GM18498 (cell line): ENCODE measurements around the gene PGD.
A peak's percentile ranks its signal among the peaks of the same experiment; 100 is the strongest.
"Not testable (repeated sequence)": the region's sequence is repeated elsewhere in the genome, so short reads cannot be mapped to it uniquely, and the experiment has no call there.

Experiments
- ATAC-seq: cut with Tn5 transposase; IDR thresholded peaks from one replicate; pipeline ENCODE4 v1.9.1; 2021; ENCODE audit warnings: mild to moderate bottlenecking, moderate library complexity; ENCODE audit not compliant: unreplicated experiment

PGD gene

DNA sequence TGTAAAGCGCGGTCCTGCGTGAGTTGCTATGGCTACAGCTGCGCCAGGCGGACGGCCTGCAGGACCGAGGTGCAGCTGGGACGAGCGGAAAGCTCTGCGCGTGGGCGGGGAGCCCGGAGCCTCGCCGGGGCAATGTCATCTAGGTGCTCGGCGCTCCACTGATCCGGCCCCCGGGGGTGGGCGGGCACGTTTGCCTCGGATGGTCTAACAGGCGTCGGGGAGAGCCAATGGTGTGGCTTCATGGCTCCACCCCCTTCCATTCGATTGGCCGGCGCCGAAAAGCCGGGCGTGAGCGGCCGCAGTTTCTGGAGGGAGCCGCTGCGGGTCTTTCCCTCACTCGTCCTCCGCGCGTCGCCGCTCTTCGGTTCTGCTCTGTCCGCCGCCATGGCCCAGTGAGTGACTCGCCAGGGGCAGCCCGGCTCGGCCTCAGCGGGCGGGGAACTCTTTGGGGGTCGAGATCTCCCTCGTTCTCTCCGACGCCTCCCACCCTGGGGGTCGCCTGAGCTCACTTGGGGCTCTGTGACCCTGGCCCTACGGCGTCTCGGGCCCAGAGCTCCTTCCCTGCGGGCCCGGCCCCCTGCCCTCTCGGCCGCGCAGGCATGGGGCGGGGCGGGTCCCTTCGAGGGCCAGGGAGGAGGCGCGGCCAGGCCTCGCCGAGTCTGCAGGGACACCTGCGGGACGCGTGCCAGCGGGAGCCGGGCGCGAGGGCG lies at the start of gene PGD:
PGD (plus strand) TSS at position 331 of the 710 bp plus-strand sequence; CDS start at position 385, 54 bp downstream.
- peak; percentile 93 for ATAC-seq

DNA sequence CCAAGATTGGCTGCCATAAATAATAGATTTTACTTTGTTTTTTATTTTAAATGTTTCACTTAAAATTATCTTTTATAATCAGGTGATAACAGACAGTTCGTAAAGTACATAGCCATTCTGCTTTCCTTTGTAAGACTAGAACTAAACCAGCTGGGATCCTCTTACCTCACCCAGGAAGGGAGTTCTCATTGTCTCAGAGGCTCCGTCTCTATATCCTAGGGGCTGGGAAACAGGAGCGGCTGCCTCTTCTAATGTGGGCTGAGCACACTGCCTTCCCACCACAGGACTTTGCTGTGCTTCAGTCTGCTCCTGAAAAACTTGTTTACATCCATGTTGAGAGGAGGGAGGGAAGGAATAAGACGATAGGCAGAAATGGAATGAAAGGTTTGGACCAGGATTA lies 45.6 kb upstream of the PGD start:
- ATAC-seq, result no peak

DNA sequence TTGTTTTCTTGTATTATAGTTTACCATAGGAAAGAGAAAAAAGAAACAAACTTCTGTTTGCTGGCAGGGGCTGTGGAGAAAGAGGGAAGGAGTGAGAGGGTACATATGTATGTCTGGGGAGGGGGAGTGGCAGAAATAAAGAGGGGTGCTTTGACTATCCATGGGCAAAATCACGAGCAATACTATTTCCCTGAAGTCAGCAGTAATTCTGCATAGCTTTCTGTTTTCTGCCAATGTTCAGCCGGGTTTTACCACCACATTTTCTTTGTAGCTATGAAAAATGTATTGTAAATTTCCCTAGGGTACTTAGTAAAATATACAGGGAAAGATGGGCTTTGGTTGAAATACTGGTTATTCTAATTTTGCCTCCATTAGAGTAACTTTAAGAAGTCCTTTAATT lies 45.2 kb upstream of the PGD start:
- ATAC-seq, result no peak

DNA sequence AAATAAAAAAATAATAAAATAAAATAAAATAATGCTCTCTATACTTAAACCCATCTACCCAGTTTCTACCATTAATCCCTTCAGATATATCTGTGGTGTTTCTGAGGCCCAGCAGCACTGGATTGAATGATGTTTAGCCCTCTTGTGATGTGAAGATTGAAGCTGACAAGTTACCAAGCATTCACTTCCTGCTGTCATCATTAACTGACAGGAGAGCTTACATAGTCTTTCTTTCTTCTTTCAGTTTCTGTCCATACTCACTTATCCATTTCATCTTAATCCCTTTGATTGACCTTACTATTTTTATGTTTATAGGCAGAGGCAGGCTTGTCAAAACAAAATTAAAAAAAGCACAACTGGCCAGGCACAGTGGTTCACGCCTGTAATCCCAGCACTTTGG lies 38.8 kb upstream of the PGD start:
- ATAC-seq, result no peak

DNA sequence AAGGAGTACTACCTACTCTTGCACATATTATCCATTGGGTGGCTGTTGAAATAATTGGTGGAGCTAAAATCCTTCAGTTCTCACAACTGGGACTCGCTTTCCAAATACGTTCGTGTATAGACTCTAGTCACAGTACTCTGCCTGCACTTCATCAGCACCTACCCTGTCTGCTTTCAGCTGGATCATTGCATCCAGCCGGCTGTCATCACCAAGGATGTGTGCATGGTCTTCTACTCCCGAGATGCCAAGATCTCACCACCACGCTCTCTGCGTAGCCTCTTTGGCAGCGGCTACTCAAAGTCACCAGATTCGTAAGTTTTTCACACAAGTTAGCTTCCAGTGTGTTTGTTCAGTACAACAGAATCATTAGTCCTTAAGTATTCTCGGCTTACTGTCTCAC lies 37.3 kb upstream of the PGD start:
- ATAC-seq, result no peak

DNA sequence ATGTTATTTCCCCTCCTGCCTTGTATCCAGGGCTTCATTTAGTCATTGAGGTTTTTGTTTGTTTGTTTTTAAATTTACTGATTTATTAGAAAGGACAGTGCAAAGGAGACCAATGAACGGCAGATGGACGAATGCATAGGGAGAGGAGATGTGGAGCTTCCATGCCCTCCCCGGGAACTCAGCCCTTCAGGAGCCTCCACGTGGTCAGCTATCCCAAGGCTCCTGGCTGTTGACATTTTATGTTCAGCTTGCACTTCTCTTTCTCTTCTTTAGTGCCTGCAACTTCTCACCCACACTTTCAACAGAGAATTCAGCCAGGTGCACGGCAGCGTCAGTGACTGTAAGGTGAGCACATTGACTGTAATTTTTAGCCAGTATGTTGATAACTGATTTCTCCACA lies 30.7 kb upstream of the PGD start:
- ATAC-seq, result no peak

DNA sequence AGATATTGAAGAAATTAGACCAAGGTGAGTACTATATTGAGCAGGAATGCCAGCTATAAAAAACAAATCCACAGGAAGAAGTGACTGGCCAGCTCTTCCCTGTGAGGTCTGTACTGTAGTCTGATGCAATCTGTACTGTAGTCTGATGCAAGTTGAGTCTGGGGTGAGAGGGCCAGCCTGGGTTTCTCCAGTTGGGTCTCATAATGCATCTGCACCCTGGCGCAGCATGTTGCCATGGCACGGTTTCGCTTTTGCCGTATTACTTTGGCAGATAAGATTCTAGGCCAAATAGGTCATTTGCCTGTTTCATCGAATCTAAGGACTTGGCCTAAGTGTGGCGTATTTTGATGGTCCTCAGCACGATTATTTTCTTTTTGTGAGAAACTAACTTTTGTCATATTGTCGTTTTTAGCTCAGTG lies 24.4 kb upstream of the PGD start:
- ATAC-seq, result no peak

DNA sequence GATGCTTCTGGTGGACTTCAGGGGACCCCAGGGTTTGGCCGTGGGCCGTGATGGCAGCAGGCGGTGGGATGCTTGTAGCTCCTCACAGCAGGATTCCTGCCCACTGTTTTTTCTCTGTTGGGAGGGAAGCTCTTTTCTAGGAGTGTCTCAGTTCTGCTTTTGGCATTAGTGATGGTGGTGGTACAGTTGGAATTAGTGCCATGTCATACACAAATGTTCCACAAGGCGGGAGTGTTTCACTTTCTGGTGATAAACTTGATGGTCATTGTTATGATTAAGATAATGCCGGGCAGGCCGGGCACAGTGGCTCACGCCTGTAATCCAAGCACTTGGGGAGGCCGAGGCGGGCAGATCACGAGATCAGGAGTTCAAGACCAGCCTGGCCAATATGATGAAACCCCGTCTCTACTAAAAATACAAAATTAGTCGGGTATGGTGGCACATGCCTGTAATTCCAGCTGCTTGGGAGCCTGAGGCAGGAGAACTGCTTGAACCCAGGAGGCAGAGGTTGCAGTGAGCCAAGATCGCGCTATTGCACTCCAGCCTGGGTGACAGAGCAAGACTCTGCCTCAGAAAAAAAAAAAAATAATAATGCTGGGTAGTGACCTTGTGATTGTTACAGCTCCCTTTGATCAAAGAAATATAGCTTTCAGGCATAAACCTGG lies 21.4 kb upstream of the PGD start:
- not testable (repeated sequence) for ATAC-seq

DNA sequence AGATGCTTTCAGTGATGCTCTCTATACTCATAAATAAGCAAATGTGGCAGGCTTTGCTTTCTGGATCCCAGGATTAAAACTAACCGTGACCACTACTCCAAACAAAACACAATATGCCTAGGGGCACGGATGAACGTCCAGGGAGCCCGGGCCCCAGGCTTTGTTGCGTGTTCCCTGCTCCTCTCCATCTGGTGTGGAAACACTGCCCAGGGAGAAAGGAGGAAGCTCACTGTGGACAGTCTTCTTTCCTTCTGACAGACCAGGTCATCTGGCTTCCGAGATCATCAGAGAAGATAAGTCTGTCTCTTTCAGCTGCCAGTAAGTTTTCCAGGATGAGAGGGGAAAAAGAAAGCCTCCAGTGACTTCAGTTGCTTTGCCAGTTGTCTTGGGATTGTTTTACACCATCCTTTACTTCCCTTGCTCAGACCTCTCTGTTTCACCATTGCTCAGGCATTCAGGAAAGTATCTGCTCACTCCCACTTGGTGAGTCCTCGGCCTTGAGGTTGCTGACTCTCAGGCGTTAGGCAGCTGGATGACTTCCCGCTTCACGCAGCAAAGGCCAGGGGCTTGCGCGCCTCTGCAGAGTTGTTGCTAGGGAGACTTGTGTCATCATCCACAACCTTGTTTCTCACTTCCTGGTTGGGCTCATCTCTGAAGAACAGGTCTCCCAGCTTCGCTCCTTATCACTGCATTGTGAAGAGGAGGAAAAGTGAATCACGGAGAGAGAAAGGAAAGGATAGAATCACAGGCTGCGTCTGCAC lies 20.6 kb upstream of the PGD start:
- ATAC-seq, result no peak

DNA sequence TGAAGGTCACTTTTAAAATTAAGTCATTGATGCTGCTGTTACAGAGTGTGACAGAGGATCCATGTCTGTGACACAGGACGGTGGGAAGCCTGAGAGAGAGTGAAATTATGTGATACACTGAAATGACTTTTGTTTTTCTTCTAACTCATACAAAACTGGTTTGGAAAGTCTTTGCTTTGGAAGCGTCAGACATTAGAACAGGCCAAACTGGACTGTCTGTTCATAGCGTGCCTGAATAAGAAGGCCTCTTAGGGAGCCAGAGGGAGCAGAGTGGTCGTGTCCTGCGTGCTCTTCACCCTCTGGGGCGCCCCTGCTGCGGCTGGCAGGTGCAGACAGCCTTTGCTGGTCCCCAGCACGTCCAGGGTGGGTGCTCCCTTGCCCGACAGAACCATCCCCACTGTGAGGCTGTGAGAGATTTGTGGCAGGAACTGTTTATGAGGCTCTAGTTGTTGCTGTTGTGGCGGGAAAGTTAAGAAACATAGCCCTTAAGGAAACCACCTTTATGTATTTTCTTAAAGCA lies 19.7 kb upstream of the PGD start:
- ATAC-seq, result no peak

DNA sequence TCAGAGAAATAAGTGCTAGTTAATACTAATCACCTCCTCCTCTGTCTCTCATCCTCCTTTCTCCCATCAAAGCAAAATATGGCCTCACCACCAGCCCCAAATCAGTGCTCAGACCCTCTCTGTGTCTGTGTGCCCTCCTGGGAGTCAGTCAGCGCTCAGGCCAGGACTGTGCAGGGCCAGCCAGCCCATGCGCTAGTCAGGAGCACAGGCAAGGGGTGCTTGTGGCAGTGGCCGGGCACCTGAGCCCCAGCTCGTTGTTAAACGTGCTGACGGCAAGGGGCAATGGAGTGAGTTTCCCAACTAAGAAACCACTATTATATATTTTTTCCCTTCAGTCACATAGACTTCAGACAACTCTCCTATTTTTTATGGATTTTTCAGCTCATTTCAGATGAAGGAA lies 19.2 kb upstream of the PGD start:
- no peak for ATAC-seq

DNA sequence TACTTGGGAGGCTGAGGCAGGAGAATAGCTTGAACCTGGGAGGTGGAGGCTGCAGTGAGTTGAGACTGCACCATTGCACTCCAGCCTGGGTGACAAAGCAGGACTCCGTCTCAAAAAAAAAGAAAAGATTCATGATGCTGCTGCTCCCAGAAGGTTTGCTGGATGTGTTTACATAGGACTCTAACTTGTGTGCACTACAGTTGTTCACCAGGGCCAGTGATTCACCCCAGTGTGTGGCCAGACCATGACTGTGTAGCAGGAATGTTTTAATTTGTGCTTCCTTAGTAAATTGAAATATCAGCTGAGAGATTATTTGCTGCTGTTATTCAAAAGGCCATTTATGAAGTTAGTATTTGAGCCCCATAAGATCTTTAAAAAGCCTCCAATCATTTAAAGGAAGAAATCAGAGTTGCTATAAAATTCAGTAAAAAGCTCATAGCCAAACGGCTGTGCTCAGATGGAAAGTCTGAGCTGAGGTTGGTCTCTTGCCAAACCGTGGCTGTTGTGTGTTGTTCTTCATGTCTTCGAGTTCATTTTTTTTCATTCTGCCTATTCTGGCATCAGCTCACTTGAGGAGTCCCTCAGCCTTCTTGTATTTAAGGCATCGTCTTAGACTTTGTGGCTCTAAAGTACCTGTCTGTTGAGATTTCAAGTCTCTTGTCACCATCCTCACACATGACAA lies 18.1 kb upstream of the PGD start:
- no peak for ATAC-seq

DNA sequence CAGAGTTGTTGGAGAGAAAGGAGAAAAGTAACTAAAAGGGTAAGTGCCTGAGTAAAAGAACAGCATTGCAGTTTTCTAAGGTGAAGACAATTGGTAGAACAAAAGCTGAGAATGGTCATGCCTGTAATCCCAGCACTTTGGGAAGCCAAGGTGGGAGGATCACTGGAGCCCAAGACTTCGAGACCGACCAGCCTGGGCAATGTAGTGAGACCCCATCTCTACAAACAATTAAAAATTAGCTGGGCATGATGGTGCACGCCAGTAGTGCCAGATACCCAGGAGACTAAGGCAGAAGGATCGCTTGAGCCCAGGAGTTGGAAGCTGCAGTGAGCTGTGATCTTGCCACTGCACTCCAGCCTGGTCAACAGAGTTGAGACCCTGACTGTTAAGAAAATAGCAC lies 15.2 kb upstream of the PGD start:
- ATAC-seq, result no peak

DNA sequence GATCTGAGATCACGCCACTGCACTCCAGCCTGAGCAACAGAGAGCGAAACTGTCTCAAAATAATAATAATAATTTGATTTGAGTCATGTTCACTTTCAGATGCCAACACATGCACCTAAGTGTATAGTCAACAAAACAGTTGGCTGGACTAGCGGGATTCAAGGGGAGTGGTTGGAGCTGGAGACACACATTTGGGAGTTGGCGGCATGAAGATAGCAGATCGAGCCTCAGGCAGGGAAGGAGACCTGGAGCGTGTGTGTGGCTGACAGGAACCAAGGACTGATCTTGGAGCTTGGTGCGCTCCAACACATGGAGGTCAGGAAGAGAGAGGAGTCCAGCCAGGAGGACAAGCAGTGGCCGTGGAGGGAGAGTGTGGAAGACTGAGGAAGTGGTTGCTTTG lies 14.6 kb upstream of the PGD start:
- ATAC-seq, result no peak

DNA sequence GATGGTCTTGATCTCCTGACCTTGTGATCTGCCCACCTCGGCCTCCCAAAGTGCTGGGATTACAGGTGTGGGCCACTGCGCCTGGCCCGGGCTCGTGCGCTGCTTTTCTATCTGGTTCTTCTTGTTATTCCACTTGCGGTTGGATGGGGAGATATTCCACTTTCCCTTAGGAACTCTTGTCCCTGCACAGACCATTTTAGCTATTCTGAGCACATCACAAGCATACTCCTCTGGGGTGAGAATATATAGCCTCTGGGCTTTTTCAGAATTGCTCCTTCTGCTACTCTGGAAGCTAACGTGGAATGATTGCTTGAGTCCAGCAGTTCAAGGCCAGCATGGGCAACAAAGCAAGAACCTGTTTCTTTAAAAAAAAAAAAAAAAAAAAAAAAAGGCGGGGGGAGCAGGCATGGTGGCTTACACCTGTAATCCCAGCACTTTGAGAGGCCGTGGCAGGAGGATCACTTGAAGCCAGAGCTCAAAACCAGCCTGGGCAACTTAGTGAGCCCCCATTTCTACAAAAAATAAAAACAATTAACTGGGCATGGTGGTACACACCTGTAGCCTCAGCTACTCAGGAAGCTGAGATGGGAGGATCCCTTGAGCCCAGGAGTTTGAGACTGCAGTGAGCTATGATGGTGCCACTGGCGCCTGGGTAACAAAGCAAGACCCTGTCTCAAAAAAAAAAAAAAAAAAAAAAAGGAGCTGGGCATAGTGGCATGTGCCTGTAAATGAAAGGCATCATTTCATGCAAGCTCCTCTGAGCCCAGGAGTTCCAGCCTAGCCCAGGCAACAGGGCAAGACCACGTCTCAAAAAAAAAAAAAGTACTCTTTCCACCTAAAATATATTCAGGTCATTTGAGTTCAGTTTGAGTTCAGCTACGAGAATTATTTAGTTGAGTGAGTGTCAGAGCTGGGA lies 11.8 kb upstream of the PGD start:
- ATAC-seq, result no peak

DNA sequence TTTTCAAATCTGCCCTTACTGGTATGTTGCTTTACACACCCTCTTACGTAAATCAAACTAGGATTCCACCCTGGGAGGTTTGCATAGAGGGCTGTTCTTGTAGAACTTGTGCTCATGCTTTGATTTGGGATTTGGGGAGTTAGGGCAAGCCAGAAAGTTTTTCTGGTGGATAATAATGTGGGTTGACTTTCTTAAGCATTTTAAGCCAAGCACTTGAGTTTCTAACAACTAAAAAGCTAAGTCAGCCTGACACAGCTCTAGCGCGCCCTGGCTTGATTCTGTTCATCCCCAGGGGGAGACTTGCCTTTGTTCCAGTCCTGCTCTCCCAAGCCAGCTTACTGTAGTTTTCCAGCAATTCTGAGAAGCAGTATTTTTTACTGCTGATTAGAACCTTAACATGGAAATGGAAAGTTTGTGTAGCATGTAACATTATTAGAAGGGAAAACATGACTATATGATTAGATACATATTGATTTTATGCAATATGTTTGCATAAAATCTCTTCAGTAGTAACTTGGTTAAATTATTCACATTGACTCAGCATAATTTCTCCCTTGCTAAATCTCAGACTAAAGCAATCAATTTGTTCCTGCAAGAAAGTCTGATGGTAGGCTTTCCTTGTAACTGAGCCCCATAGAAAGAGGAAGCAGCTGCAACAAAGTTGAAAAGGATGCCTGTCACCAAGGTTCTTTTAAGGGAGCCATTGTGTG lies 11.0 kb upstream of the PGD start:
- no peak for ATAC-seq

DNA sequence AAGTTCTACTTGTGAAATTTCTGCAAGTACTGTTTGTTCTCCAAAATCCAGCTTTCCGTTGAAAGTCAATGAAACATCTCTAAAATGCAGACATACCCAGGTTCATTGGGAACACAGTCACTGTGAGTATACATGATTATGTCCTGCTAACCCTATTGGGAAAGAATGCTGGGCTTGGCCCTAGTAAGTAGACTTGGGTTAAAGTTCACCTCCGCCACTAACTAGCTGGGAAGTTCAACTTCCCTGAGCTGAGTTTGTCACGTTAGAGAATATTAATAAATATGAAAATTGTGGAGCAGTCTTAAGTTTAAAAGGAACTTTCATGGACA lies 10.5 kb upstream of the PGD start:
- no peak for ATAC-seq

DNA sequence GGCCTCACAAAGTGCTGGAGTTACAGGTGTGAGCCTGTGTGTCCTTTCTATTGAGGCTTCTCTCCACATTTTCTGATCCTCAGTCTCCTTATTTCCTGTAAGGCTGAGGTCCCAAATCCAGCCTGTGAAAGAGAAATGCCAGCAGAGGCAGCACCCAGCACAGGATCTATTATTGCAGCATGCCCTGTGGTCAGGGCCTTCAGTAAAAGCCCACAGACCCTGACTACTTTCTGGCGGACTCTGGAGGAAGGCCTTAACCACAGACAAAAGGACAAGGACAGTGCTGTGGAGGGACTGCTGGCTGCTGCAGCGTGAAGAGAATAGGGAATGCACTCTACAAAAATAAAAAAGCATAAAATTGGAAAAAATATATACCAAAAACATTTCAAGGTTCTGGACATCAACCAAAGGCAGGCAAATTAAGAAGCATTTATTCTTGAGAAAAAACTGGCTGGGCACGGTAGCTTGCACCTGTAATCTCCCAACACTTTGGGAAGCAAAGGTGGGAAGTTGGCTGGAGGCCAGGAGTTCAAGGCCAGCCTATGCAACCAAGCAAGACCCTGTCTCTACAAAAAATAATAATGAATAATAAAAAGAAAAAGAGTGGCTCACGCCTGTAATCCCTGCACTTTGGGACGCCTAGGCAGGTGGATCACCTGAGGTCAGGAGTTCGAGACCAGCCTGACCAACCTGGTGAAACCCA lies 9.4 kb upstream of the PGD start:
- no peak for ATAC-seq

DNA sequence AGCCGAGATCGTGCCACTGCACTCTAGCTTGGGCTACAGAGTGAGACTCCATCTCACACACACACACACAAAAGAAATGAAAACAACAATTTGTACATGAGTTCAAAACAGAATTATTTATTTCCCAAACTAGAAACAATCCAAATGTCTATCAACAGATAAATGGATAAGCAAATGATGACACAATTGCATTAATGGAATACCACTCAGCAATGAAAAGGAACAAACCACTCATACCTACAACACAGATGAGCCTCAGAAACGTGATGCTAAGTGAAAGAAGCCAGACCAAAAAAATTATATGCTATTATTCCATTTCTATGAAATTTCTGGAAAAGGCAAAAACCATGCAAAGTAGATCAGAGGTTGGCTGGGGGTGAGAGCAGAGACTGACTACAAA lies 2.0 kb upstream of the PGD start:
- no peak for ATAC-seq
